ENCODE data around the gene DUSP8. TPM values are rescaled to one million over a fixed set of nuclear protein-coding genes. Genes with fewer than 3 reads are reported as not detected.

DUSP8 gene
- total RNA-seq, 1 donor from 2014 or later: 8.4 TPM

DNA sequence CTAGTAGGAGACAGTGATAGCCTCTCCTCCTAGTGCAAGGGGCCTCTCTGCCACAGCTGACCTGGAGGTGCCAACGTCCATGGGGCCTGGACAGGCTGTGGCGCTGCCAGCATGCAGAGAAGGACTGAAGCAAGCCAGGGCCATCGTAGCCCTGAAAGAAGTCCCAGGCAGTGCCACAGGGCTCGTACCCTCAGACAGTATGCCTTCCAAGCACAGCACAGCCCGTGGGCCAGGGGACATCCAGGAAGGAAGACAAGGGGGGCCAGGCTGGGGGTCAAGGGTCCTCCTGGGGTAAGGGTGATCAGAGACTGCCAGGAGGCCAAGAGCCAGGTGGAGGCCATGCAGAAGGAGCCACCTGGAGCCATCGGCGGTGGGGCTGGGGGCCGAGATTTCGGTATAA is 65.1 kb downstream of the DUSP8 start:
- H3K4me1 Mint-ChIP-seq (ENCODE audit: unreplicated experiment): peaks cover 26% of the 10 kb centered on the region
- H3K36me3 Mint-ChIP-seq: no peaks in the 10 kb centered on the region
- H3K4me3 Mint-ChIP-seq: no peak overlapping the region
- TF ChIP-seq, protein P1, sequence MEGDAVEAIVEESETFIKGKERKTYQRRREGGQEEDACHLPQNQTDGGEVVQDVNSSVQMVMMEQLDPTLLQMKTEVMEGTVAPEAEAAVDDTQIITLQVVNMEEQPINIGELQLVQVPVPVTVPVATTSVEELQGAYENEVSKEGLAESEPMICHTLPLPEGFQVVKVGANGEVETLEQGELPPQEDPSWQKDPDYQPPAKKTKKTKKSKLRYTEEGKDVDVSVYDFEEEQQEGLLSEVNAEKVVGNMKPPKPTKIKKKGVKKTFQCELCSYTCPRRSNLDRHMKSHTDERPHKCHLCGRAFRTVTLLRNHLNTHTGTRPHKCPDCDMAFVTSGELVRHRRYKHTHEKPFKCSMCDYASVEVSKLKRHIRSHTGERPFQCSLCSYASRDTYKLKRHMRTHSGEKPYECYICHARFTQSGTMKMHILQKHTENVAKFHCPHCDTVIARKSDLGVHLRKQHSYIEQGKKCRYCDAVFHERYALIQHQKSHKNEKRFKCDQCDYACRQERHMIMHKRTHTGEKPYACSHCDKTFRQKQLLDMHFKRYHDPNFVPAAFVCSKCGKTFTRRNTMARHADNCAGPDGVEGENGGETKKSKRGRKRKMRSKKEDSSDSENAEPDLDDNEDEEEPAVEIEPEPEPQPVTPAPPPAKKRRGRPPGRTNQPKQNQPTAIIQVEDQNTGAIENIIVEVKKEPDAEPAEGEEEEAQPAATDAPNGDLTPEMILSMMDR (conservative IDR thresholded peaks at IDR 0.05): no peak
- H3K9me3 Mint-ChIP-seq: no peaks in the 10 kb centered on the region
- H3K27me3 Mint-ChIP-seq: no peaks in the 10 kb centered on the region
- no peak overlapping the region for H3K27ac Mint-ChIP-seq
- no peak for DNase-seq (ENCODE audit: extremely low spot score, unreplicated experiment)

DNA sequence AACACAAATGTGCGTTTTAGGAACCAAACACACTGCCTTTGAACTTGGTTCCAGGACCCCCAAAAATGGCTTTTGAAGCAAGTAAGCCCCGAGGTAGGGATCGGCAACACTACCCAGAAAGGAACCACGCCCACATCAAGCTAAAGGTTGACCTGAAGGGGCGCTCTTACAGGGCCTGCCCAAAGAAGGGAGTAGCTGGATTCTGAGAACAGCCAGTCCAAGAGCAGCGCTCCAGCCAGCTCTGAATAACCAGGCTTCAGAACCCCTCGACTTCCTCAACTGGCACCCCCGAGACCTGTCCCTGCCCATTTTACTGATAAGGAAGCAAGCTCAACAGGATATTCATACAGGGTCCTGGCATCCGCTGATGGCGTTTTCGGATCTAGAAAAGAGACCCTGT is 66.6 kb downstream of the DUSP8 start:
- H3K27me3 Mint-ChIP-seq: no peaks in the 10 kb centered on the region
- TF ChIP-seq, protein P1 (conservative IDR thresholded peaks at IDR 0.05): peak; percentile 26
- peaks cover 26% of the 10 kb centered on the region for H3K4me1 Mint-ChIP-seq (ENCODE audit: unreplicated experiment)
- no peak for DNase-seq (ENCODE audit: extremely low spot score, unreplicated experiment)
- no peaks in the 10 kb centered on the region for H3K9me3 Mint-ChIP-seq
- no peak overlapping the region for H3K4me3 Mint-ChIP-seq
- no peak overlapping the region for H3K27ac Mint-ChIP-seq
- H3K36me3 Mint-ChIP-seq: peaks cover 4% of the 10 kb centered on the region

DNA sequence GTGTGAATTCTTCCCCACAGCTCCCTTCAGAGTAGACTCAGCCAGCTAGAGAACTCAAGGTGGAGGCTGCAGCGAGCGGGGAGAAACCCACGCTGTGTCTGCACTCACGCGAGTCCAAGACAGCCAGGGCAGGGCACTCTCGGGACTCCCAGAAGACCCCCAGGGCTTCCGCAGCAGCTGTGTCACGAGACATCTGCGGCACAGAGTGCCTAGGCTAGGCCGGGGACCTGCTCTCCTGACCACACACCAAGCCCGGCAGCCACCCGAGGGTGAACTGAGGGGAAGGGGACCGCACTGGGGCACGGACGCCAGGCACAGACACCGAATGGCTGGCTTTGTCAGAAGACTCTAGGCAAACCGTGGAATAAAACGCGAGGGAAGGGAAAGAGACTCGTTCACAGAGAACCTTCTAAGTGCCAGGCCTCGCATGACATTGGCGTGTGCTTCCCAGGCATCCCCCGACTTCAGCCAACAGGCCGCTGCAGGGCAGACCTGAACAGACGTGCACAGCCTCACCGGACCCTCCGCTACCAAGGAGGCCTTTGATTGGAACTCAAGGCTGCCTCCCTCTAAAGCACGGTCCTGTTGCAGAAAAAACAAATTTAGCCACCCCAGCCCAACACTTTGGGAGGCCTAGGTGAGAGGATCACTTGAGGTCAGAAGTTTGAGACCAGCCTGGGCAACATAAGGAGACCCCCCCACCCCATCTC is 67.3 kb downstream of the DUSP8 start:
- Mint-ChIP-seq H3K4me3 (no peak overlapping the region), H3K4me1 (ENCODE audit: unreplicated experiment) (peaks cover 25% of the 10 kb centered on the region), H3K36me3 (peaks cover 4% of the 10 kb centered on the region), H3K27me3 (no peaks in the 10 kb centered on the region), H3K27ac (no peak overlapping the region), H3K9me3 (no peaks in the 10 kb centered on the region)
- TF ChIP-seq, protein P1 (conservative IDR thresholded peaks at IDR 0.05): no peak
- DNase-seq (ENCODE audit: extremely low spot score, unreplicated experiment): no peak

DNA sequence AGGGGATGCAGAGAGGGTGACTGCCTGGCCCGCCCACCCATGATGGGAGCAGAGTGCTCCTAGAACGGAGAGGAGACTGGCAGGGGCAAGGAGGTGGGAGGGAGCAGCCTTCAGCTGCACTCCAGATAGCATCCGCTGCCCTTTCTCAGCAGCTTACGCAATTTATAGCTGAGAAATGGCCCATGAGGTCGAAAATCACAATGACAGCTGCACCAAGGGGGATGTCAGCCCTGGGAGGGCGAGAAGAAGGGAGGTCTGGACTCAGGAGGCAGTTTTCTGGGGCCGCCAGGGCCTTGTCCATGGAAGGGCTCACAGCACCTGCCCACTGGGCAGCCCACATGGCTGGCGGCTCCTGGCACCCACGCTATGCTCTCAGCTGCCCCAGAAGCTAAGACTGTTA is 67.9 kb downstream of the DUSP8 start:
- Mint-ChIP-seq H3K36me3 (peaks cover 4% of the 10 kb centered on the region), H3K27me3 (no peaks in the 10 kb centered on the region), H3K27ac (no peak overlapping the region), H3K9me3 (no peaks in the 10 kb centered on the region), H3K4me1 (ENCODE audit: unreplicated experiment) (peaks cover 19% of the 10 kb centered on the region), H3K4me3 (no peak overlapping the region)
- TF ChIP-seq, protein P1 (conservative IDR thresholded peaks at IDR 0.05): no peak
- no peak for DNase-seq (ENCODE audit: extremely low spot score, unreplicated experiment)

Other genes starting within 250 kb of the DUSP8 start
- 8.6 and 13.8 TPM in 2 replicates for gene BRSK2, start 182.3 kb downstream of the DUSP8 start, total RNA-seq (ENCODE audit: low replicate concordance)
- 39.6 and 46.8 TPM in 2 replicates for gene MOB2, start 85.5 kb downstream of the DUSP8 start, total RNA-seq (ENCODE audit: low replicate concordance)
- not detected in 2 replicates for gene KRTAP5-1, start 13.0 kb upstream of the DUSP8 start, total RNA-seq (ENCODE audit: low replicate concordance)
- gene KRTAP5-2, start 26.0 kb upstream of the DUSP8 start, total RNA-seq (ENCODE audit: low replicate concordance): not detected in 2 replicates
- not detected in 2 replicates for gene KRTAP5-3, start 36.2 kb upstream of the DUSP8 start, total RNA-seq (ENCODE audit: low replicate concordance)
- gene KRTAP5-4, start 49.9 kb upstream of the DUSP8 start, total RNA-seq (ENCODE audit: low replicate concordance): not detected in 2 replicates
- not detected in 2 replicates for gene KRTAP5-5, start 57.5 kb upstream of the DUSP8 start, total RNA-seq (ENCODE audit: low replicate concordance)
- gene KRTAP5-6, start 124.9 kb upstream of the DUSP8 start, total RNA-seq (ENCODE audit: low replicate concordance): not detected in 2 replicates
- 3.4 and 7.4 TPM in 2 replicates for gene IFITM10, start 178.3 kb upstream of the DUSP8 start, total RNA-seq (ENCODE audit: low replicate concordance)
- 318 and 557 TPM in 2 replicates for gene CTSD, start 191.7 kb upstream of the DUSP8 start, total RNA-seq (ENCODE audit: low replicate concordance)

Data from type B pancreatic cell (in vitro differentiated cells).